Bronchial epithelial cell (primary cell): ENCODE data around the gene MBTD1. TPM values are rescaled to one million over a fixed set of nuclear protein-coding genes. Genes with fewer than 3 reads are reported as not detected.
A peak's percentile ranks its signal among the peaks of the same experiment; 100 is the strongest.

Source experiments
- DNase-seq: peaks from one replicate; pipeline ENCODE4 v3.0.0-alpha.2; 2010; ENCODE audit warnings: low read depth
- FAIRE-seq: peaks from 2 replicates; lab custom pipeline; 2011; peaks lifted over from hg19 to GRCh38; lab: Jason Lieb, UNC
- H3K27me3 ChIP-seq: 2 replicates; pipeline ENCODE4 v1.5.1; 2011; ENCODE audit warnings: low read length; ENCODE audit not compliant: control insufficient read depth, insufficient read depth
- H3K36me3 ChIP-seq: 2 replicates; pipeline ENCODE4 v1.5.1; 2011; ENCODE audit warnings: low read length; ENCODE audit not compliant: control insufficient read depth, insufficient read depth
- H3K4me3 ChIP-seq: 2 replicates; pipeline ENCODE4 v1.5.1; 2011; ENCODE audit warnings: mild to moderate bottlenecking, low read depth, low read length, control low read depth
- total RNA-seq: library from RNA; depleted of rRNA; stranded (reverse); fragments of >200 nt; gene quantifications from 2 replicates; pipeline ENCODE4 v1.2.1, GENCODE V29; 2014
- TF ChIP-seq, protein P1 (sequence below): IDR thresholded peaks from 2 replicates; pipeline ENCODE4 v1.5.1; 2011; ENCODE audit warnings: mild to moderate bottlenecking, moderate library complexity, low read length, control low read depth, inconsistent platforms; ENCODE audit not compliant: insufficient read depth, severe bottlenecking

The MBTD1 gene
- total RNA-seq, 1 donor from 2014 or later: 10.5 TPM

DNA sequence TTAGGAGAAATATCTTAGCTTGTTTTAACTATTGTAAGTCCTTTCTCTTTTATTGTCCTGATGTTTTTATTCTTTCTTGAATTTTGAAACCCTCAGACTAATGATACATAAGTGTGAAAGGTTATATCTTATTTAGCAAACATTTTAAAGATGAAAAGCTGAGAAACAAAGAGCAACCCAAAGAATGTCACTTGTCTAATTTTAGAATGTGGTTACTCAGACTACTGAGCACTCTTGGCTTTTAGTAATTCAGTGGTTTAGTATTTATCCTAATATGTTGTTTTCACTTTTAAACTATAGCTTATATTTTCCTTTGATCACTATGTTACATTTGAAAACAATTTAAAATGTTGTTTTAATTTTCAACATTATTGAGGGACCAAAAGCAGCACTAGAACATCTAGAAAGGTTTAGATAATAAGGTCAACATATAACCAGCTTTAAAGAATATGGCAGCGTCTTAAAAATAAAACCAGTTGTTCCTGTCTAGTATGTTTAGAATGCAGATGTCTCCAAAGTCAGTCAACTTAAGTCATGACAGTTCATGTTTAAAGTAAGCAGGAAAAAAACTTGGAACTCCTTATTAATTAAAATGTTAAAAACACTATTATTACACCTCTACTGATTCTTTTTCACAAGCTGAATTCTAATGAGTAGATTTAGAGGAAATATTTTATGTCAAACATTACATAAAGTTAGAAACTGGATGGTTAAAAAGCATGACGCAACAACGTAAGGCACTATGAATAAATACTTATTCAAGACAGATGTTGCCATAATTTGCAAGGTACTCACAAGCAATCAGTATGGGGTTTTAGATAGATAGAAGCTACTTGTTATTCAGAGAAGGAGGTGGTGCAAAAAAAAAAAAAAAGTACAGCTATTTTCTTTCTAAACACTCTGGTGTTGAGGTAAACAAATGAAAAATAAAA is 2.4 kb downstream of the MBTD1 start:
- H3K27me3 ChIP-seq: no peaks in the 10 kb centered on the region
- DNase-seq: peak; percentile 17
- no peak overlapping the region for H3K4me3 ChIP-seq
- TF ChIP-seq, protein P1, sequence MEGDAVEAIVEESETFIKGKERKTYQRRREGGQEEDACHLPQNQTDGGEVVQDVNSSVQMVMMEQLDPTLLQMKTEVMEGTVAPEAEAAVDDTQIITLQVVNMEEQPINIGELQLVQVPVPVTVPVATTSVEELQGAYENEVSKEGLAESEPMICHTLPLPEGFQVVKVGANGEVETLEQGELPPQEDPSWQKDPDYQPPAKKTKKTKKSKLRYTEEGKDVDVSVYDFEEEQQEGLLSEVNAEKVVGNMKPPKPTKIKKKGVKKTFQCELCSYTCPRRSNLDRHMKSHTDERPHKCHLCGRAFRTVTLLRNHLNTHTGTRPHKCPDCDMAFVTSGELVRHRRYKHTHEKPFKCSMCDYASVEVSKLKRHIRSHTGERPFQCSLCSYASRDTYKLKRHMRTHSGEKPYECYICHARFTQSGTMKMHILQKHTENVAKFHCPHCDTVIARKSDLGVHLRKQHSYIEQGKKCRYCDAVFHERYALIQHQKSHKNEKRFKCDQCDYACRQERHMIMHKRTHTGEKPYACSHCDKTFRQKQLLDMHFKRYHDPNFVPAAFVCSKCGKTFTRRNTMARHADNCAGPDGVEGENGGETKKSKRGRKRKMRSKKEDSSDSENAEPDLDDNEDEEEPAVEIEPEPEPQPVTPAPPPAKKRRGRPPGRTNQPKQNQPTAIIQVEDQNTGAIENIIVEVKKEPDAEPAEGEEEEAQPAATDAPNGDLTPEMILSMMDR: no peak
- no peak for FAIRE-seq
- H3K36me3 ChIP-seq: no peaks in the 10 kb centered on the region

DNA sequence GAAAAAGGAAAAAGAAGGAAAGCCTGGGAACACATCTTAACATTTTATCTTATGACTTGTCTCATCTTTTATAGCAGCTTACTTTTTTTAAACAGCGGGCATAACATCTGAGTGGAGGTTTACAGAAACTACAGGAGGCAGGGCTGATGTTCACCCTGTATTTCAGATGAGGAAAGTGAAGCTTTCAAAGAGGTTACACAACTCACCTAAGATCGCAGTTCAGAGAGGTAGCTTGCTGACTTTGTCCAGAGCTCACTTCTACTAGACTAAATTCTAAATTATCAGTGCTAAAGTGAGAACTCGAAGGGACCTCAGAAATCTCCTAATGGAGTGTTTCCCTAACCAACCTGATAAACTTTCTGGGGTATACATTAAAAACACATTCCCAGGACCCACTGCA is 3.7 kb downstream of the MBTD1 start:
- FAIRE-seq (no peak), DNase-seq (no peak)
- no peak overlapping the region for H3K4me3 ChIP-seq
- H3K27me3 ChIP-seq: no peaks in the 10 kb centered on the region
- H3K36me3 ChIP-seq: no peaks in the 10 kb centered on the region
- TF ChIP-seq, protein P1: no peak

DNA sequence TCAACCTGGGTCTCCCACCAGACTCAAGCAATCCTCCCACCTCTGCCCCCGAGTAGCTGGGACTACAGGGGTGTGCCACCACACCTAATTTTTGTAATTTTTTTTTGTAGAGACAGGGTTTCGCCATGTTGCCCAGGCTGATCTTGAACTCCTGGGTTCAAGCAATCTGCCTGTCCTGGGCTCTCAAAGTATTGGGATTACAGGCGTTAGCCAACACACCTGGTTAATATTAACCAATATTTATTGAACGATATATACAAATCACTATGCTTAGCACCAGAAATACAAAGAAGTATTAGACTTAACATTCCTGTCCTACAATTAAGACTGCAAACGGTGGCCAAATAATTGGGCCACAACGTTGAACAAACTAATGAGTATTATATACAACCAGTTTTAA is 4.2 kb downstream of the MBTD1 start:
- TF ChIP-seq, protein P1: no peak
- FAIRE-seq (no peak), DNase-seq (no peak)
- no peak overlapping the region for H3K4me3 ChIP-seq
- H3K36me3 ChIP-seq: no peaks in the 10 kb centered on the region
- no peaks in the 10 kb centered on the region for H3K27me3 ChIP-seq

DNA sequence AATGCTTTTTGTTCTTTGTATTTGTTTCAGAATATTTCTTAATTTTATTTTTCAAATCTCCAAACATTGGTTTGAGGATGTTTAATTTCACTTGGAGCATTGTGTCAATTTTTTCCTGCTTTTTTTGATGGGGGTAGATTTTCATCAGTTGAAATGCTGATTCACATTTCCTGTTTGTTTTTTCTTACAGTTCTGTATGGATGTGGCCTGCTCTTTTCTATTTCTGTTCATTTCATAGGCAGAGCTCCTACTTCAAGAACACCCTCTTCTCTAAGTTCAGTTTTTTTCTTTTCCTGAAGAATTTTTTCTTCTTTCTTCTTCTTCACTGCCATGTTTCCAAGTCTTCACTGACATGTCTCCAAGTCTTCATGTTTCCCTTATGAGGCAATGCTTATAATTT is 8.8 kb downstream of the MBTD1 start:
- TF ChIP-seq, protein P1: no peak
- Histone ChIP-seq H3K4me3 (no peak overlapping the region), H3K36me3 (no peaks in the 10 kb centered on the region), H3K27me3 (no peaks in the 10 kb centered on the region)
- DNase-seq: peak; percentile 18
- no peak for FAIRE-seq

DNA sequence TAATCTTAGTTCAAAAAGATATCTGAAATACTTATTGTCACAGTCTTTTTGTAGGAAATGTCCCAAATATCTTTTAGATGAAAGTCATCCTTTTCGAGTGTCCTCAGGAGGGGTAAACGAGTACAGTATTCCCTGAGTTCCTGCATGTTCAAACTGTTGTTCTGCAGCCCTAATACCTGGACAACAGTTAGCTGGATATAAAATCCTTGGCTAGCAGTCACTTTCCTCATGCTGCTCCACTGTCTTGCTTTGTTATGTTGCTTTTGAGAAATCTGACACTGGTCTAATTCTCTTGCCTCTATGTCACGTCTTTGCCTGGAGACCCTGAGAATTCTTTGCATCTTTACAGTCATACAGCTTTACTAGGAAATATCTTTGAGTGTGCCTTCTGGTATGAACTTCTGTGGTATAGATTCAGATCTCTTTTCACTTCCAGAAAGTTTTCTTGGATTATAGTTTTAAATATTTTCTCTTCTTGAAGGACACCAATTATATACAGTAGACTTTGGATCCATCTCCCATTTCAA is 9.5 kb downstream of the MBTD1 start:
- H3K27me3 ChIP-seq: no peaks in the 10 kb centered on the region
- no peak overlapping the region for H3K4me3 ChIP-seq
- DNase-seq (no peak), FAIRE-seq (no peak)
- no peaks in the 10 kb centered on the region for H3K36me3 ChIP-seq
- TF ChIP-seq, protein P1: no peak
